Fibroblast of lung (primary cell): Measurements from ENCODE around the gene DSC3. TPM values are rescaled to one million over a fixed set of nuclear protein-coding genes. Genes with fewer than 3 reads are reported as not detected.

Experiments
- DNase-seq, 2 donors: peaks; one replicate each; pipeline versions ENCODE4 v3.0.0 to v3.0.0-alpha.2; 2010; ENCODE audit warnings: low read depth in 2 of 2
- H2AFZ ChIP-seq: 2 replicates; pipeline ENCODE4 v1.5.1; 2012; ENCODE audit warnings: low read length, control low read depth, inconsistent platforms
- H3K27ac ChIP-seq: 2 replicates; pipeline ENCODE4 v1.5.1; 2011; ENCODE audit warnings: low read length, control low read depth; ENCODE audit not compliant: insufficient read depth
- H3K27me3 ChIP-seq: 2 replicates; pipeline ENCODE4 v1.5.1; 2011; ENCODE audit warnings: mild to moderate bottlenecking, low read length; ENCODE audit not compliant: control insufficient read depth, insufficient read depth
- H3K36me3 ChIP-seq: 2 replicates; pipeline ENCODE4 v1.5.1; 2011; ENCODE audit warnings: low read length; ENCODE audit not compliant: control insufficient read depth, insufficient read depth
- H3K4me1 ChIP-seq: 2 replicates; pipeline ENCODE4 v1.5.1; 2011; ENCODE audit warnings: low read length; ENCODE audit not compliant: control insufficient read depth, insufficient read depth; ENCODE audit errors: extremely low read depth
- H3K4me2 ChIP-seq: 2 replicates; pipeline ENCODE4 v1.5.1; 2011; ENCODE audit warnings: low read length, control low read depth; ENCODE audit not compliant: insufficient read depth; ENCODE audit errors: extremely low read depth
- H3K4me3 ChIP-seq, 4 experiments: fragments of 200-600 bp in 1 of 4; sonication (generic) in 1 of 4; replicated peaks in 1 of 4; 2 replicates each; pipeline ENCODE4 v1.5.1; 2011 to 2016; ENCODE audit warnings: low read length in 4 of 4, low read depth in 3 of 4, mild to moderate bottlenecking in 3 of 4, control low read depth in 2 of 4, inconsistent platforms in 1 of 4, mixed read lengths in 1 of 4; ENCODE audit not compliant: insufficient read depth in 1 of 4; ENCODE audit errors: control extremely low read depth in 1 of 4
- H3K79me2 ChIP-seq: 2 replicates; pipeline ENCODE4 v1.5.1; 2012; ENCODE audit warnings: mild to moderate bottlenecking, low read length, inconsistent platforms; ENCODE audit not compliant: control insufficient read depth, insufficient read depth
- H3K9ac ChIP-seq: 2 replicates; pipeline ENCODE4 v1.5.1; 2011; ENCODE audit warnings: mild to moderate bottlenecking, low read length, control low read depth; ENCODE audit not compliant: insufficient read depth
- H3K9me3 ChIP-seq: 2 replicates; pipeline ENCODE4 v1.5.1; 2012; ENCODE audit warnings: low read depth, low read length; ENCODE audit not compliant: control insufficient read depth, insufficient read depth
- H4K20me1 ChIP-seq: 2 replicates; pipeline ENCODE4 v1.5.1; 2011; ENCODE audit warnings: low read length; ENCODE audit not compliant: control insufficient read depth, insufficient read depth; ENCODE audit errors: extremely low read depth
- CTCF ChIP-seq, 2 donors: IDR thresholded peaks in 1 of 2; conservative IDR thresholded peaks in 1 of 2; 1 replicate in 1 of 2; 2 replicates in 1 of 2; pipeline ENCODE4 v1.5.1; 2011 to 2012; ENCODE audit warnings: low read length in 2 of 2, control low read depth in 1 of 2, inconsistent platforms in 1 of 2, low read depth in 1 of 2, mild to moderate bottlenecking in 1 of 2
- EZH2 ChIP-seq: IDR thresholded peaks from 2 replicates; pipeline ENCODE4 v1.5.1; 2012; ENCODE audit warnings: low read length, control low read depth, mild to moderate bottlenecking; ENCODE audit errors: missing control alignments
- polyA plus RNA-seq, 2 donors: library from polyadenylated mRNA; depleted of rRNA in 1 of 2; stranded (reverse) in 1 of 2; unstranded in 1 of 2; fragments of >200 nt; gene quantifications; 2 replicates each; pipeline ENCODE4 v1.2.1, GENCODE V29; 2011 to 2012; ENCODE audit warnings: missing spikeins in 1 of 2
- total RNA-seq: library from RNA; depleted of rRNA; stranded (reverse); fragments of >200 nt; gene quantifications from 2 replicates; pipeline ENCODE4 v1.2.1, GENCODE V29; 2014

Gene DSC3
- total and polyA plus RNA-seq, 2 donors (not counting 1 experiment from before 2014, with no cell fraction given): 0.02 to 0.17 TPM

GRCh38 chr18:31050635-31051034, 8.1 kb upstream of the DSC3 start:
- Histone ChIP-seq H3K4me3 (no peak overlapping the region), H4K20me1 (no peaks in the 10 kb centered on the region), H3K79me2 (no peaks in the 10 kb centered on the region), H3K36me3 (no peaks in the 10 kb centered on the region), H3K27ac (no peak overlapping the region), H3K4me1 (no peaks in the 10 kb centered on the region), H3K27me3 (no peaks in the 10 kb centered on the region), H3K9me3 (no peaks in the 10 kb centered on the region), H3K4me2 (no peak overlapping the region), H3K9ac (no peak overlapping the region), H2AFZ (no peak overlapping the region)
- no peak for DNase-seq
- TF ChIP-seq EZH2 (no peak), CTCF (conservative IDR thresholded peaks at IDR 0.05 in 1 of 2, IDR thresholded peaks at IDR 0.05 in 1 of 2; ENCODE audit: low read depth in 1 of 2, low read length in 2 of 2) (no peak)

- H3K27me3 ChIP-seq: no peaks in the 10 kb centered on the region
- no peak for DNase-seq
- H2AFZ ChIP-seq: no peak overlapping the region
- H3K9me3 ChIP-seq: no peaks in the 10 kb centered on the region
- TF ChIP-seq CTCF (conservative IDR thresholded peaks at IDR 0.05 in 1 of 2, IDR thresholded peaks at IDR 0.05 in 1 of 2; ENCODE audit: low read depth in 1 of 2, low read length in 2 of 2): no peak
- no peak for TF ChIP-seq EZH2
- H3K36me3 ChIP-seq: no peaks in the 10 kb centered on the region
- H3K9ac ChIP-seq: no peak overlapping the region
- no peak overlapping the region for H3K27ac ChIP-seq
- no peak overlapping the region for H3K4me2 ChIP-seq
- H3K4me1 ChIP-seq: no peaks in the 10 kb centered on the region
- no peak overlapping the region for H3K4me3 ChIP-seq
- no peaks in the 10 kb centered on the region for H4K20me1 ChIP-seq
- no peaks in the 10 kb centered on the region for H3K79me2 ChIP-seq
Measured at GRCh38 chr18:31049189-31049588, 6.6 kb upstream of the DSC3 start.

- Histone ChIP-seq H3K9ac (no peak overlapping the region), H3K4me1 (no peaks in the 10 kb centered on the region), H3K27me3 (no peaks in the 10 kb centered on the region), H2AFZ (no peak overlapping the region), H3K36me3 (no peaks in the 10 kb centered on the region), H3K4me2 (no peak overlapping the region), H3K27ac (no peak overlapping the region), H4K20me1 (no peaks in the 10 kb centered on the region), H3K9me3 (no peaks in the 10 kb centered on the region), H3K79me2 (no peaks in the 10 kb centered on the region), H3K4me3 (no peak overlapping the region)
- no peak for DNase-seq
- TF ChIP-seq EZH2: no peak
- no peak for TF ChIP-seq CTCF (conservative IDR thresholded peaks at IDR 0.05 in 1 of 2, IDR thresholded peaks at IDR 0.05 in 1 of 2; ENCODE audit: low read depth in 1 of 2, low read length in 2 of 2)
Measured at GRCh38 chr18:31048216-31048615, 5.7 kb upstream of the DSC3 start.
